HepG2 (cell line): ENCODE measurements around the gene ZIK1. TPM values are rescaled to one million over a fixed set of nuclear protein-coding genes. Genes with fewer than 3 reads are reported as not detected.

Experiments
- ARNT ChIP-seq: fragments of 450-650 bp; IDR thresholded peaks from 2 replicates; pipeline ENCODE4 v1.6.1; 2017
- DNMT3B ChIP-seq: conservative IDR thresholded peaks from 2 replicates; pipeline ENCODE4 v1.6.1; 2016; ENCODE audit warnings: missing biosample characterization, control low read depth
- HNF1B ChIP-seq: sonication (generic); formaldehyde crosslinking; IDR thresholded peaks from 2 replicates; pipeline ENCODE4 v1.5.1; 2020; ENCODE audit warnings: mild to moderate bottlenecking, moderate library complexity, missing genetic modification reagents
- HNRNPUL1 ChIP-seq: fragments of 200-400 bp; formaldehyde crosslinking; IDR thresholded peaks from 2 replicates; pipeline ENCODE4 v1.6.1; 2017; ENCODE audit warnings: low read depth, mild to moderate bottlenecking, low read length, moderate library complexity
- MBD4 ChIP-seq: IDR thresholded peaks from 2 replicates; pipeline ENCODE4 v1.6.1; 2012; ENCODE audit warnings: low read length, inconsistent platforms, borderline replicate concordance
- TARDBP ChIP-seq: sonication (generic); formaldehyde crosslinking; IDR thresholded peaks from 2 replicates; pipeline ENCODE4 v1.8.0; 2022; ENCODE audit warnings: mild to moderate bottlenecking, missing genetic modification reagents
- TFAP4 ChIP-seq: sonication (generic); IDR thresholded peaks from 2 replicates; pipeline ENCODE4 v1.6.1; 2016; ENCODE audit warnings: low read depth, borderline replicate concordance
- YEATS2 ChIP-seq: sonication (generic); formaldehyde crosslinking; IDR thresholded peaks from 2 replicates; pipeline ENCODE4 v1.4.0; 2020; ENCODE audit warnings: missing genetic modification reagents, borderline replicate concordance
- ZBTB10 ChIP-seq: sonication (generic); formaldehyde crosslinking; IDR thresholded peaks from 2 replicates; pipeline ENCODE4 v1.4.0; 2020; ENCODE audit warnings: missing genetic modification reagents, borderline replicate concordance
- ZNF24 ChIP-seq: fragments of 450-650 bp; IDR thresholded peaks from 2 replicates; pipeline ENCODE4 v1.6.1; 2017; ENCODE audit warnings: antibody characterized with exemption, mild to moderate bottlenecking
- ZNF317 ChIP-seq: sonication (generic); formaldehyde crosslinking; IDR thresholded peaks from 2 replicates; pipeline ENCODE4 v1.5.0; 2020; ENCODE audit warnings: mild to moderate bottlenecking, missing genetic modification reagents
- ZNF318 ChIP-seq: sonication (generic); formaldehyde crosslinking; IDR thresholded peaks from 2 replicates; pipeline ENCODE4 v1.4.0; 2020; ENCODE audit warnings: mild to moderate bottlenecking, missing genetic modification reagents
- ZNF816 ChIP-seq: sonication (generic); formaldehyde crosslinking; IDR thresholded peaks from 2 replicates; pipeline ENCODE4 v1.8.0; 2022; ENCODE audit warnings: missing genetic modification reagents, mild to moderate bottlenecking, borderline replicate concordance
- polyA plus RNA-seq, 8 experiments: library from polyadenylated mRNA; depleted of rRNA in 3 of 8; stranded (reverse) in 7 of 8; unstranded in 1 of 8; fragments of >200 nt; fragmentation: Illumina TruSeq in 4 of 8; extraction: Trizol in 4 of 8; gene quantifications; 2 replicates each; pipeline versions ENCODE4 v1.2.1 to v1.2.3, GENCODE V29; 2011 to 2016; ENCODE audit warnings: low read depth in 4 of 8, missing spikeins in 1 of 8, mixed read lengths in 1 of 8; ENCODE audit not compliant: insufficient read depth in 1 of 8
- total RNA-seq, 5 experiments: library from RNA; depleted of rRNA; stranded (reverse); fragments of >200 nt; fragmentation: Illumina TruSeq; extraction: Trizol; gene quantifications; 2 replicates each; pipeline ENCODE4 v1.2.3, GENCODE V29; 2016; ENCODE audit warnings: low read depth in 1 of 5

Gene ZIK1
- total and polyA plus RNA-seq, 2 of the 13 experiments (the other 11 are each of a cell fraction or from before 2014, with no cell fraction given) = 2.1 to 7.2 TPM

GRCh38 chr19:57632987-57633831 is 49.3 kb downstream of the ZIK1 start, which contains the start of gene ZNF211 (continued):
- no peak for TF ChIP-seq ZBTB10 (CRISPR knock-in tag)
- no peak for TF ChIP-seq ZNF24
- peak; percentile 81; the same call in 1 of the 2 replicates for TF ChIP-seq HNF1B
- TF ChIP-seq YEATS2 (CRISPR knock-in tag) = peak; percentile 72; the same call in 1 of the 2 replicates
- TF ChIP-seq ZNF816 = no peak
- no peak for TF ChIP-seq ARNT
- peak; percentile 73; the same call in 1 of the 2 replicates for TF ChIP-seq TFAP4
- no peak for TF ChIP-seq MBD4
- no peak for TF ChIP-seq ZNF317 (CRISPR knock-in tag)
- peak; percentile 65; the same call in 1 of the 2 replicates for TF ChIP-seq TARDBP (CRISPR knock-in tag)
- TF ChIP-seq ZNF318 (CRISPR knock-in tag) = no peak
- no peak for TF ChIP-seq DNMT3B (CRISPR knock-in tag)
- TF ChIP-seq HNRNPUL1 = no peak
